ENCODE measurements around the gene DGKH. TPM values are rescaled to one million over a fixed set of nuclear protein-coding genes. Genes with fewer than 3 reads are reported as not detected.

Gene DGKH
- total RNA-seq, 1 experiment from 2014 or later, result 4.2 TPM

DNA sequence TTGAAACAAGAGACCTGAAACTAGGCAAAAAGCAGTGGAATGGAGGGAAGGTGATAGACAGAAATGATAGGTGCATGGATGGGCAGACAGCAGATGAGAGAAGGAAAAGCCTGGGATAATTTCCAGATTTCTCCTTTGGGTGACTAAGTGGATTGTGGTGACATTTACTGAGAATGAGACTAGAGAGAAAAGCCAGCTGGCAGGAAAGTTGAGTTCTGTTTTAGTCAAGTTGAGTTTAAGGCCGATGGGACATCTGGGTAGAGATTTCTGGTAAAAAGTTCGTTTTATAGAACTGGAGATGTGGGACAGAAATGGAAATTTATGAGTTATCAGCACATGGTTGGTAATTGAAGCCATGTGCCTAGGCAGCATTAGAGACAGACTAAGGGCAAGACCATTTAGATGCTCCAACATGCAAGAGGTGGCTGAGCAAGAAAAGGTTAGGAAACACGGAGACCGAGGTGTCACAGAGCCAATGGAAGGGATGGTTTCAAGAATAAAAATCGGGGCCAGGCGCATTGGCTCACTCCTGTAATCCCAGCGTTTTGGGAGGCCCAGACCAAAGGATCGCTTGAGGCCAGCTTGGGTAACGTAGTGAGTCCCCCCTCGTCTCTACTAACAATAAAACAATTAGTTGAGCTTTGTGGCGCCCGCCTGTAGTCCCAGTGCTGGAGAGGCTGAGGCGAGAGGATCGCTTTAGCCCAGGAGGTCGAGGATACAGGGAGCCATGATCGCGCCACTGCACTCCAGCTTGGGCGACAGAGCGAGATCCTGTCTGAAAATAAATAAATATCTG lies 9.6 kb upstream of the DGKH start:
- in situ Hi-C loops (cut with HindIII; ENCODE audit: low pct_unique_long_range_greater_than_20kb, low sequenced_read_pairs), result no loop called here
- DNase-seq (ENCODE audit: low read depth, low spot score), result no peak

GRCh38 chr13:42039457-42039945 lies 8.9 kb upstream of the DGKH start:
- DNase-seq (ENCODE audit: low read depth, low spot score), result no peak
- in situ Hi-C loops (cut with HindIII; ENCODE audit: low pct_unique_long_range_greater_than_20kb, low sequenced_read_pairs), result no loop called here

DNA sequence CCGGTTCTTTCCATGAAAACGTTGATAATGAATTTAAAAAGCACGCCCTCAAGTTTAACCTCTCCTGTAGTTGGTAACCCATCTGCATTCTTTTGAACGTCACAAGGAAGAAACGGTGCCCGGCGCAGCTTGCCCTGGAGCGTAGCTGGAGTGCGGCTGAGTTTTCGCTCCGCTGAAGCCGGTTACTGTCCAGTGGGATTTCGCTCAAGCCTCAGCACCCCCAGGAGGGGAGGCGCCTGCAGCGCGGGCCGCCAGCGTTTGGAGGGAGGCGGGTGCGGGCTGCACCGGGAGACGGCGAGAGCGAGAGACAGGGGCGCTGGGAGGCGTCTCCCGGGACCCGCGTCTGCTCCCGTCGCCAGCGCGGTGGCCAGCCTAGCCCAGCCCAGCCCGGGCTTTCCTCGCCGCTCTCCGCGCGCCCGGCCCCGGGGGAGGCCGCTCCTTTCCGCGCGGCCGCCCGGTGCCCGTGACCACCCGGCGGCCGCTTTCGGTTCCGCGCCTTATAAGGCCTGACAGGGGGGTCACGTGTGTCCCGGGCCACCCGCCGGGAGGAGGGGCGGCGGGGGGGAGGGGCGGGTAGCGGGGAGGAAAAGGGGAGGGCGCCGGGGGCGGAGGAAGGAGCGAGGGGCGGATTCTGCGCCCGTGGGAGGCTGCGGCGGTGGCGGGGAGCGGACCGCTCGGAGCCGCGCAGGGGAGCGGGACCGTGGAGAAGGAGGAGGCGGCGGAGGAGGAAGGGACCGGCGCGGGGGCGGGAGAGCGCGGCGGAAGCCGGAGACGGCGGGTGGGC lies 8.3 kb upstream of the DGKH start:
- DNase-seq (ENCODE audit: low read depth, low spot score), result peak; percentile 77
- in situ Hi-C loops (cut with HindIII; ENCODE audit: low pct_unique_long_range_greater_than_20kb, low sequenced_read_pairs), result no loop called here

DNA sequence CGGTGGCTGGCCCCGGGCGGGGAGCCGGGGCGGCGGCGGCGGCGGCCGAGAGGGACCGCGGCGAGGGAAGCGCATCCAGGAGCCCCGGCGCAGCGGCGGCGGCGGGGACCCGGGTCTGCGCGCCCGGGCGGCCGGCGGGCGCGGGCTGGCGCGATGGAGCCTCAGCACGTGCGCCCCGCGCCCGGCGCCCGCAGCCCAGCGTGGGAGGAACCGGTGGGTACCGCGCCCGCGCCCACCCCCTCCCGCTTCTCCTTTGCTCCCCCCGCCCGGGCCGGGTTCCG lies 7.8 kb upstream of the DGKH start:
- in situ Hi-C loops (cut with HindIII; ENCODE audit: low pct_unique_long_range_greater_than_20kb, low sequenced_read_pairs), result no loop called here

GRCh38 chr13:42041011-42041683 lies 7.3 kb upstream of the DGKH start:
- in situ Hi-C loops (cut with HindIII; ENCODE audit: low pct_unique_long_range_greater_than_20kb, low sequenced_read_pairs), result no loop called here
- peak; percentile 38 for DNase-seq (ENCODE audit: low read depth, low spot score)

More for the DNA sequence above, 7.8 kb upstream of the DGKH start:
- no peak for DNase-seq (ENCODE audit: low read depth, low spot score)

DNA sequence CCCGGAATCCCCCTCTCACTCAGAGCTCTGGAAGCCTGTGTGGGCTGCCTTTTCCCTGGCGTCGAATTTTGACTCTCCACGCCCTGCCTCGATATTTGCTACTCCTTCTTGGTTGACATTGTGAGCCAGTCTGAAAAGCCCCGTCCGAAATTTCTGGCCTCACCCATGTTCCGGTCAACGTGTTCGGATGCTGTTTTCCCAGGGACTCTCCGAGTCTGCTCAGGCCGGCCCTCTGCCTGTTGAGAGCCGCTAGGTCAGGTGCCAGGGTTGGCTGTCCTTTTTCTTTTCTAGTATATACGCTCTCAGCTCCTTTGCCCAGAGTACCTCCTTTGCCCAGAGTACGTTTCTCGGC lies 6.8 kb upstream of the DGKH start:
- peak; percentile 65 for DNase-seq (ENCODE audit: low read depth, low spot score)
- in situ Hi-C loops (cut with HindIII; ENCODE audit: low pct_unique_long_range_greater_than_20kb, low sequenced_read_pairs), result no loop called here

- no peak for DNase-seq (ENCODE audit: low read depth, low spot score)
- in situ Hi-C loops (cut with HindIII; ENCODE audit: low pct_unique_long_range_greater_than_20kb, low sequenced_read_pairs), result no loop called here
Observed at GRCh38 chr13:42043676-42044075, 4.8 kb upstream of the DGKH start.

GRCh38 chr13:42046448-42046847 lies 2.0 kb upstream of the DGKH start:
- in situ Hi-C loops (cut with HindIII; ENCODE audit: low pct_unique_long_range_greater_than_20kb, low sequenced_read_pairs), result no loop called here
- no peak for DNase-seq (ENCODE audit: low read depth, low spot score)

DNA sequence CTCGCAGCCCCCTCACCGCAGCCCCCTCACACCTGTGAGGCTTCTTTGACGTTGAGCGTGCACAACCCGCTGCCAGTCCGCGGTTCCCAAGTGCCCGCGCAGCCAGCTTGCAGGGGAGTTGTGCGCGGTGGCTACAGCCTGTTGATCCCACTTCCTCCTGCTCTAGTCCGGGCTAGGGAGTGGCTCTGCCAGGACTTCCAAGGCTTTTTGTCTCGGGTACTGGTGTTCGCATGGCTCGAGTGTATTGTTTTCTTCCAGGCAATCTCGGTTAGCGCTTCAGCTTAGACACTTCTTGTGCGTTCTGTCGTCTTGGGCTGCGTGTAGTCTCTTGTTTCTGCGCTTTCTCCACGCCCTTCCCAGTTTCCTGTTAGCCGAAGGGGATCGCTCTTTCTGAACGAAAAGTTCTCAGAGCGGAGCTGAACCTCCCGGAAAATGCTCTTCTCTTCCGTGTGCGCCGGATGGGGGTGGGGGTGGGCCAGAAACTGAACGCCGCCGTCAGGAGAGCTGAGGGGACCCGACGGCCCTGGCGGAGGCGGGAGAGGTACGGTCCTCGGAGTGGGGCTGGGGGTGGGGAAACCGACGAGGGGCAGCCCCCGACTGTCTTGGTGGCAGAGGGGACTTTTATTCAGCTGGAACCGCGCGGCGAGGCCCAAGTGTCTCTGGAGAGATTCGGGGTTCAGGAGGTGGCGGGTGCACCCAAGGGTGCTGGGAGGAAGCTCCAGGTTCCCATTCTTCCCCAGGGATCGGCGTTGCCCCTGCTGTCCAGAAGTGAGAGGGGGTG lies 697 bp upstream of the DGKH start:
- in situ Hi-C loops (cut with HindIII; ENCODE audit: low pct_unique_long_range_greater_than_20kb, low sequenced_read_pairs), result no loop called here
- peak; percentile 57 for DNase-seq (ENCODE audit: low read depth, low spot score)

- in situ Hi-C loops (cut with HindIII; ENCODE audit: low pct_unique_long_range_greater_than_20kb, low sequenced_read_pairs), result no loop called here
- peak; percentile 65 for DNase-seq (ENCODE audit: low read depth, low spot score)
Observed at GRCh38 chr13:42048684-42049453, 421 bp downstream of the DGKH start.

GRCh38 chr13:42049454-42049813 lies 986 bp downstream of the DGKH start:
- no peak for DNase-seq (ENCODE audit: low read depth, low spot score)
- in situ Hi-C loops (cut with HindIII; ENCODE audit: low pct_unique_long_range_greater_than_20kb, low sequenced_read_pairs), result no loop called here

DNA sequence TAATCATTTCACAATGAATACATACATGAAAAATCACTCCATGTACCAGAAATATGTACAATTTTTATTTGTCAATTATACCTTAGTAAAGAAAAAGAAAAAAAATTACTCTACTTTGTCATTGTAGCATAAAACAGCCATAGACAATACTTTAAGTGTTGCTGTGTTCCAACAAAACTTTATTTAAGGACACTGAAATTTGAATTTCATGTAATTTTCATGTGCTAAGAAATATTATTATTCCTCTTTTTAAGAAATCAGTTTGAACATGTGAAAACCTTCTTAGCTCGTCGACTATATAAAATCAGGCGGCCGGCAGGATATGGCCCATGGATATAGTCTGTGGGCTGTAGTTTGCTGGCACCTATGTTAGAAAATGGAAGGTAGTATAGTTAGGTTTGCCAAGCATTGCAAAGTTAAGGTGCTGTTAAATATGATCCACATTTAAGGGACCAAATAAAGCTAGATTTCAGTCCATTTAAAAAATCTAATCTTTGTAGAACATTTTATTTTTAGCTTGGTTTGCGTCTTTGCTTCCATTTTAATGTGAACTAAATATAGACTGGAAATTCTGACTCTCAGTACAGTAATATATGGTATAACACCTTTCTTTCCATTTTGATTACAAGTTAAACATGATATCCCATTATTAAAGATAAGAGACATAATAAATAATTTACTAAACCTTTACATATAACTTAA lies 6.5 kb downstream of the DGKH start:
- in situ Hi-C loops (cut with HindIII; ENCODE audit: low pct_unique_long_range_greater_than_20kb, low sequenced_read_pairs), result no loop called here
- DNase-seq (ENCODE audit: low read depth, low spot score), result no peak

DNA sequence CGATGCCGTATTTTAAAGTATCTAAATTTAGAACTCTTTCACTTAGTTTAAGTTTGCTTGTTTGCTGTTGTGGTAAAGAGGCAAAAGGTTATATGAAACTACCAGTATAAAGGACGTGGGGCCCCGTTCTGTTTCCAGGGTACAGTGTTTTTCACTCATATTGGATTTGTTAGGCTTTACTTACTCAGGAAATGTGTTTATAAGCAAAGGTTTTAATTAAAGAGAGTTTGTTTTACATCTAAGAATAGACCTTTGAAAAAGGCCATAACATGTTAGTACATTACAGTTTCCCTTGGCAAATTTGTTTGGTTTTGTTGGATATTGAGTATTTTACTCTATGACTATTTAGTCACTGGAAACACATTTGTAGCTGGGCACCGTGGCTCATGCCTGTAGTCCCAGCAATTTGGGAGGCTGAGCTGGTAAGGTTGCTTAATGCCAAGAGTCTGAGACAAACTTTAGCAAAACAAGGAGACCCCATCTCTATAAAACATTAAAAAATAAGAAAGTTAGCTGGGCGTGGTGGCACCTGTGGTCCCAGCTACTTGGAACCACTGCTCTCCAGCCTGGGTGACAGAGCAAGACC lies 7.1 kb downstream of the DGKH start:
- in situ Hi-C loops (cut with HindIII; ENCODE audit: low pct_unique_long_range_greater_than_20kb, low sequenced_read_pairs), result no loop called here
- no peak for DNase-seq (ENCODE audit: low read depth, low spot score)

- in situ Hi-C loops (cut with HindIII; ENCODE audit: low pct_unique_long_range_greater_than_20kb, low sequenced_read_pairs), result no loop called here
- peak; percentile 27 for DNase-seq (ENCODE audit: low read depth, low spot score)
Observed at GRCh38 chr13:42056146-42056545, 7.7 kb downstream of the DGKH start.

GRCh38 chr13:42056583-42056982 lies 8.1 kb downstream of the DGKH start:
- in situ Hi-C loops (cut with HindIII; ENCODE audit: low pct_unique_long_range_greater_than_20kb, low sequenced_read_pairs), result no loop called here

DNA sequence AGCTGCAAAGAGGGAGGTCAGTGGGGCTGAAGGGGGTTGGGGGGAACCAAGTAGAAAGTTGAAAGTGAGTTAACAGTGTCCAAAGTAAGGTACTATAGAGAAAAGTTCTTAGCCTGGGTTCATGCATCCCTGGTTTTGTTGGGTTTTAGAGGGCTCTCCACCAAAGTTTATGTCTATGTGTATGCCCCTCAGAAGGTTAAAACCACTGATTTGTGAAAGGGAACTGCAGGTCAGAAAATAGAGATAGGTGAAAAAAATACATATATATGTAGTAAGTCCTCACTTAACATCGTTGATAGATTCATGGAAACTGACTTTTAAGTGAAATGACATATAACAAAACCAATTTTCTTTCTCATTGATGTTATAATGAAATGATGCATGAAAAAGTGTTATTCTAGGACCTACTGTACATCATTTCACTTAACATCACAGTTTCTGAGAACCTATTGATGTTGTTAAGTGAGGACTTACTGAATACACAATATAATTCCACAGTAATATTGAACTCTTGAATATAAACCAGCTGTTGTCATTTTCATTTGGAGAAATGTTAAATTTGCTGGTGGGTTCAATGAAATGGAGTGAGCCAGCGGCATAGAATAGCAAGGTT lies 9.6 kb downstream of the DGKH start:
- no peak for DNase-seq (ENCODE audit: low read depth, low spot score)
- in situ Hi-C loops (cut with HindIII; ENCODE audit: low pct_unique_long_range_greater_than_20kb, low sequenced_read_pairs), result no loop called here

More at GRCh38 chr13:42056583-42056982, 8.1 kb downstream of the DGKH start:
- DNase-seq (ENCODE audit: low read depth, low spot score), result no peak

Data from SK-MEL-5 (cell line).